ENCODE data around the gene CA5B. TPM values are rescaled to one million over a fixed set of nuclear protein-coding genes. Genes with fewer than 3 reads are reported as not detected.
A peak's percentile ranks its signal among the peaks of the same experiment; 100 is the strongest.
"Not testable (repeated sequence)": the region's sequence is repeated elsewhere in the genome, so short reads cannot be mapped to it uniquely, and the experiment has no call there.

Gene CA5B
- total RNA-seq, 6 experiments from 2014 or later: 5.1 to 9.1 (median 7.1) TPM

GRCh38 chrX:15755091-15755490 lies 17.0 kb downstream of the CA5B start:
- peaks cover 20% of the 10 kb centered on the region for H3K4me1 Mint-ChIP-seq (ENCODE audit: low read depth)
- DNase-seq: no peak
- no peaks in the 10 kb centered on the region for H3K36me3 Mint-ChIP-seq (ENCODE audit: low read depth)
- H3K4me3 Mint-ChIP-seq: no peak overlapping the region
- TF ChIP-seq, protein P1, sequence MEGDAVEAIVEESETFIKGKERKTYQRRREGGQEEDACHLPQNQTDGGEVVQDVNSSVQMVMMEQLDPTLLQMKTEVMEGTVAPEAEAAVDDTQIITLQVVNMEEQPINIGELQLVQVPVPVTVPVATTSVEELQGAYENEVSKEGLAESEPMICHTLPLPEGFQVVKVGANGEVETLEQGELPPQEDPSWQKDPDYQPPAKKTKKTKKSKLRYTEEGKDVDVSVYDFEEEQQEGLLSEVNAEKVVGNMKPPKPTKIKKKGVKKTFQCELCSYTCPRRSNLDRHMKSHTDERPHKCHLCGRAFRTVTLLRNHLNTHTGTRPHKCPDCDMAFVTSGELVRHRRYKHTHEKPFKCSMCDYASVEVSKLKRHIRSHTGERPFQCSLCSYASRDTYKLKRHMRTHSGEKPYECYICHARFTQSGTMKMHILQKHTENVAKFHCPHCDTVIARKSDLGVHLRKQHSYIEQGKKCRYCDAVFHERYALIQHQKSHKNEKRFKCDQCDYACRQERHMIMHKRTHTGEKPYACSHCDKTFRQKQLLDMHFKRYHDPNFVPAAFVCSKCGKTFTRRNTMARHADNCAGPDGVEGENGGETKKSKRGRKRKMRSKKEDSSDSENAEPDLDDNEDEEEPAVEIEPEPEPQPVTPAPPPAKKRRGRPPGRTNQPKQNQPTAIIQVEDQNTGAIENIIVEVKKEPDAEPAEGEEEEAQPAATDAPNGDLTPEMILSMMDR (IDR thresholded peaks at IDR 0.05): no peak
- no peak overlapping the region for H3K27ac Mint-ChIP-seq
- H3K27me3 Mint-ChIP-seq (ENCODE audit: insufficient read depth): no peaks in the 10 kb centered on the region
- H3K9me3 Mint-ChIP-seq: no peaks in the 10 kb centered on the region

- H3K4me1 Mint-ChIP-seq (ENCODE audit: low read depth): no peaks in the 10 kb centered on the region
Observed at GRCh38 chrX:15758140-15758539, 20.1 kb downstream of the CA5B start.

DNA sequence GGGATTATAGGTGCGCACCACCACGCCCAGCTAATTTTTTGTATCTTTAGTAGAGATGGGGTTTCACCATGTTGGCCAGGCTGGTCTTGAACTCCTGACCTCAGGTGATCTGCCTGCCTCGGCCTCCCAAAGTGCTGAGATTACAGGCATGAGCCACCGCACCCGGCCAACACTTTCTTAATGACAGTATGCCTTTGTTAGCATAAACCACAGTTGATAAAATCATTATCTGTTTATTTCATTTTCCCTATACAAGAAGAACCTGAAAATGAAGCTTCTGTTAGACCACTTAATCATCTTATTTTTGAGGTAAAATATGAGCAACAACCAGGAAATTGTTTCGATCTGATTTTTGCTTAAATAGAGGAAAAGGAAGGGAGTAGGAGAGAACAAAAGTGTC lies 21.8 kb downstream of the CA5B start:
- not testable (repeated sequence) for H3K36me3 Mint-ChIP-seq (ENCODE audit: low read depth); H3K4me3 Mint-ChIP-seq; H3K4me1 Mint-ChIP-seq (ENCODE audit: low read depth); H3K27ac Mint-ChIP-seq; H3K9me3 Mint-ChIP-seq; H3K27me3 Mint-ChIP-seq (ENCODE audit: insufficient read depth); DNase-seq

More at GRCh38 chrX:15758140-15758539, 20.1 kb downstream of the CA5B start:
- H3K9me3 Mint-ChIP-seq: no peaks in the 10 kb centered on the region
- no peak for DNase-seq
- H3K27me3 Mint-ChIP-seq (ENCODE audit: insufficient read depth): no peaks in the 10 kb centered on the region
- no peak overlapping the region for H3K27ac Mint-ChIP-seq
- H3K36me3 Mint-ChIP-seq (ENCODE audit: low read depth): no peaks in the 10 kb centered on the region
- TF ChIP-seq, protein P1 (IDR thresholded peaks at IDR 0.05): no peak
- H3K4me3 Mint-ChIP-seq: no peak overlapping the region

- Mint-ChIP-seq H3K27ac (no peak overlapping the region), H3K4me1 (ENCODE audit: low read depth) (no peaks in the 10 kb centered on the region), H3K9me3 (no peaks in the 10 kb centered on the region), H3K27me3 (ENCODE audit: insufficient read depth) (no peaks in the 10 kb centered on the region), H3K4me3 (no peak overlapping the region), H3K36me3 (ENCODE audit: low read depth) (no peaks in the 10 kb centered on the region)
- DNase-seq: peak; percentile 8
- TF ChIP-seq, protein P1 (IDR thresholded peaks at IDR 0.05): peak; percentile 75
Observed at GRCh38 chrX:15761564-15762191, 23.6 kb downstream of the CA5B start.

- H3K36me3 Mint-ChIP-seq (ENCODE audit: low read depth): peaks cover 5% of the 10 kb centered on the region; the same call in 1 of the 2 replicates
- no peak overlapping the region for H3K4me3 Mint-ChIP-seq
- H3K27ac Mint-ChIP-seq: peak overlapping the region; percentile 55
- TF ChIP-seq, protein P1 (IDR thresholded peaks at IDR 0.05): no peak
- H3K4me1 Mint-ChIP-seq (ENCODE audit: low read depth): peaks cover 8% of the 10 kb centered on the region
- no peak for DNase-seq
- no peaks in the 10 kb centered on the region; the same call in 1 of the 2 replicates for H3K27me3 Mint-ChIP-seq (ENCODE audit: insufficient read depth)
- H3K9me3 Mint-ChIP-seq: no peaks in the 10 kb centered on the region
Observed at GRCh38 chrX:15769300-15769954, 31.4 kb downstream of the CA5B start.

All from HFFc6 (cell line).